ENCODE data around the gene PRRX1.

PRRX1 gene

DNA sequence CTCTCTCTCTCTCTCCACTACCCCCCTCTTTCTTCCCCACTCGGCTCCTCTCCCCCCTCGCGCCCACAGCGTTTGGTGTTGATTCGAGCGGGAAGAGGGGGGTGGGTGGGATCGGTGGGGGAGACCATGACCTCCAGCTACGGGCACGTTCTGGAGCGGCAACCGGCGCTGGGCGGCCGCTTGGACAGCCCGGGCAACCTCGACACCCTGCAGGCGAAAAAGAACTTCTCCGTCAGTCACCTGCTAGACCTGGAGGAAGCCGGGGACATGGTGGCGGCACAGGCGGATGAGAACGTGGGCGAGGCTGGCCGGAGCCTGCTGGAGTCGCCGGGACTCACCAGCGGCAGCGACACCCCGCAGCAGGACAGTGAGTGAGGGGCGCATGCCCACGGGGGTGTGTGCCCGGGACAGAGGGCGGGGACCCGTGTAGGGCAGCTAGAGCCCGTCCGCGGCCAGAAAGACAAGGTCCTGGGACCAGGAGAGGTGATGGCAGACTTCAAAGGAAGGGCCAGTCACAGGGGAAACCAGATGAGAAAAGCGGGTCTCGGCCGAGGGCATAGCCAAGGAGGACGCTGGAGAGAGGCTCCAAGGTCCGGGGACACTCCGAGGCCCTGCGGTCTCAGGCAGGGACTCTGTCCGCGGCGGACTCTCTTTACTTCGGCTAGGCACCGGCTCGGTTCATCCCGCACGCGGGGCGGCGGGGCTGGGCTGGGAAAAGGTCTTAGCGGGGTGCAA is at the start of gene PRRX1:
PRRX1 (plus strand) TSS at position 39 of the 735 bp plus-strand sequence; CDS start at position 127, 88 bp downstream.
- DNase-seq (ENCODE audit: low spot score) = no peak

- no peak for DNase-seq (ENCODE audit: low spot score)
Measured at GRCh38 chr1:170617591-170618330, 46.2 kb upstream of the PRRX1 start.

- DNase-seq (ENCODE audit: low spot score) = no peak
Measured at GRCh38 chr1:170618421-170618820, 45.5 kb upstream of the PRRX1 start.

- DNase-seq (ENCODE audit: low spot score) = no peak
Measured at GRCh38 chr1:170619241-170620028, 44.5 kb upstream of the PRRX1 start.

DNA sequence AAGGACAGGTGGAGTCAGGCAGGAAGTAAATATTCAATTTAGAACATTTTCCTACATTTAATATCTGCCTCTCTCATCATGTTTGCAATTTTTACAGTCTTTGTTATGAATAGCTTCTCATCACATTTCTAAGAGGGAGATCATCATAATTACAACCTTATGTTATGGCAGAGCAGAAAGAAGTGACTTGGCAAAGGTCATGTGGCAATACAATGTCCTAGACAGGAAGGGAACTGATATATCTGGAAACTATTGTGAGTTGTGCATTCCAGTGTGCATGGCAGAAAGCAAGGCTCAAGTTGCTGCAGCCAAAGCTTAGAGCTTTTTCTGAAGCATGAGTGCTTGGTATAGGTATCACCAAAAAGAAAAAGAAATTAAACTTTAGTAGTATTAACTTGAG is 43.8 kb upstream of the PRRX1 start:
- no peak for DNase-seq (ENCODE audit: low spot score)

GRCh38 chr1:170623171-170623570 is 40.8 kb upstream of the PRRX1 start:
- no peak for DNase-seq (ENCODE audit: low spot score)

- DNase-seq (ENCODE audit: low spot score) = no peak
Measured at GRCh38 chr1:170624146-170624545, 39.8 kb upstream of the PRRX1 start.

- no peak for DNase-seq (ENCODE audit: low spot score)
Measured at GRCh38 chr1:170630977-170631376, 33.0 kb upstream of the PRRX1 start.

DNA sequence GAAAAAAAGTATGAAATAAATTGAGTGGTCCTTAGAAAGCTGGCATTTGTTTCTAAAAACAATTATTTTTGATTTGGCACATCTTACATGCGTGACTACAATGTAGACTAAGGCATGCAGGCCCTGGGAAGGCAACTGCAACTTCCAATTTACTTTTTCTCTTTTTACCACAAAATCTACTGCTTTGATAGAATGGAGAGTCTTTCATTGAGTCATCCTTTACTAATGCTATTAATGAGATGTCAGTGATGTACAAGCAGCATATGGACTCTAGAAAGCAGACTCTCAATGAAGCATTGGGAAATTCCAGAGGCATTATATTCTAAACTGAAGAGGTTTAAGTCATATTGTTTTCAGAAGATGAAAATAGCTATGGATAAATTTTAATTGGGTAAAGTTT is 29.6 kb upstream of the PRRX1 start:
- no peak for DNase-seq (ENCODE audit: low spot score)

DNA sequence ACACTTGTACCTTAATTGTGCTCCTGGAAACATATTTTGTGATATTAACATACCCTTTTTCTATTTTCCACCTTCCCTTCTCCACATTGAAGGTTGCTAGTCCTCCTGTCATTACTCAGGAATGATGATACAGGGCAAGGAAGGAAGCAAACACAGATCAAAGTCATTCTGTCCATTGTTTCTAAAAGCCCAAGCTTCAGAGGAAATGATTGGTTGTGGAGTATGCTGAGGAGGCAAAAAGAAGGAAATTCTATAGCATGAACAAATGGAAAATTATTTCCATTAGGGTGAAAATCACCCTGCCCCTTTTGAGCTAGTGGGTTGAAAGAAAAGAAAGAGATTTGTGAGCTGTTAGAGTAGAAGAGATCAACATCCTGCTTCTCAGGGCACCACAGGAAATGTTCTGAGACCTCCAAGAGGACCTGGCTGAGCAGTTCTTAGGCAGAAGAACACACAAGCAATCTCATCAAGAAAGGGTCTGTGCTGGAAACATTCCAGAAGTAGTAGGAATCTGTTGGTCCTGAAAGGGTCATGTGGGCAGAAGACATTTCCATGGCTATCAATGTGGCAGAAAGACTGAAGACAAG is 29.0 kb upstream of the PRRX1 start:
- DNase-seq (ENCODE audit: low spot score) = no peak

- no peak for DNase-seq (ENCODE audit: low spot score)
Measured at GRCh38 chr1:170640581-170640980, 23.4 kb upstream of the PRRX1 start.

GRCh38 chr1:170657275-170657853 is 6.6 kb upstream of the PRRX1 start:
- no peak for DNase-seq (ENCODE audit: low spot score)

DNA sequence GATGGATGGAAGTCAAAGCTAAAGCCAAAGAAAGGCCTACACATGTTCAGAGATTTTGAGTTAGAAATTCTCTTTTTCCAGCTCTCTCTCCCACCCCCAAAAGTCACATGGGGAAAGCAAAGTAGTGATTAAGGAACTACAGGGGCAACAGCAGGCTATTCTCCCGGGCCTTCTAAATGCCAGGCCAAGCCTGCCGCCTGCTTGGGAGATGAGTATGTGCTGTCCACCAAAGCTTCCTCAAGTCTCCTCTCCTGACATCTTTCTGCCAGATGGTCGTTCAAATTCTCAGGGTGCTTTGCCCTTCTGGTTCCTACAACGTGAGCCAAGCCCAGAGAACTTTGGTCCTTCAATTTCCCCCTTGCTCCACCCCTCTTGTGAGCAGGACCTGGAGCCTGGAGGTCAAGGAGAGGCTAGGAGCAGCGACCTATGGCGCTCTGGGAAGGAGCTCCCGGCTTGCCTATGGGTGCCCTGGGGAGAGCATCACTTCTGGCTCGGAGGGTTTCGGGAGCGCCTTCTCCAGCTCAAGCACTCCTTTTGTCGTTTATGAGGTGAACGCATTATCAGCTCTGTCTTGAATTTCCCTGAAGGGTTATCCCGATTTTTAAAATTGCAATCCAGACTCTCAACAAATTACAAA is 4.4 kb upstream of the PRRX1 start:
- no peak for DNase-seq (ENCODE audit: low spot score)

- no peak for DNase-seq (ENCODE audit: low spot score)
Measured at GRCh38 chr1:170660281-170660713, 3.6 kb upstream of the PRRX1 start.

DNA sequence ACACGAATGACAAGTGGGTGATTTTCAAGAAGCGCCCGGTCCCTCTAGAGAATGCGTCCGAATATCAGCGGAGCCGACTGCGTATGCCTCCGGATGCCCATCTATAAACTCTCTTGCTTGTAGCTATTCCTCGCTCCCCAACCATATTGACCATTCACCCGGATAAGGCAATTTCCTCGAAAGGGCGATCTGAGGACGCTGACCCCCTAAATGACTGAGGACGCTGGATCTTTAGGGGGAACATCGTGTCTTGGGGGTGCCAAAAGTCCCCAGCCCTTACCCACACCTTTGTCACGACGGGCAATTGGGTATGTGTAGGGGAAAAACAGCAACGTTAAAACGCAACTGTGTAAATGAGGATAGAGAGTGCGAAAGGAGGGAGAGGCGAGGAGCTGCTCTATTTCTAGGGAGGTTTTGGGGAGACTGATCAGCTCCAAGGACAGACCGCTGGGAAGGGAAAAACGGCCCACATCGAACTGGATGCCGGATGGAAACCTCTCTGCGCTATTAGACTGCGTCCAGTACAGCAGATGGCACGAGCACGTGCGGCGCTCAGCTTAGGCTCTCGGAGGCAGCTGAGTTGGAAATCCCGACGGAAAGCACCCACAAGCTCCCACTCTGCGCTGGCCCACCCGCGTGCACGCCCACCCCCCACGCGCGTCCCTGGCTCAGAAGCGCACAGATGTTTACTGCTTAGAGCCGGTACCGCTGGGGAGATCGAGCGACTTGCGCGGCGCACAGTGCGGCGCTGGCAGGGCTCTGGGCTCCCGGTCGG is 2.9 kb upstream of the PRRX1 start:
- no peak for DNase-seq (ENCODE audit: low spot score)

DNA sequence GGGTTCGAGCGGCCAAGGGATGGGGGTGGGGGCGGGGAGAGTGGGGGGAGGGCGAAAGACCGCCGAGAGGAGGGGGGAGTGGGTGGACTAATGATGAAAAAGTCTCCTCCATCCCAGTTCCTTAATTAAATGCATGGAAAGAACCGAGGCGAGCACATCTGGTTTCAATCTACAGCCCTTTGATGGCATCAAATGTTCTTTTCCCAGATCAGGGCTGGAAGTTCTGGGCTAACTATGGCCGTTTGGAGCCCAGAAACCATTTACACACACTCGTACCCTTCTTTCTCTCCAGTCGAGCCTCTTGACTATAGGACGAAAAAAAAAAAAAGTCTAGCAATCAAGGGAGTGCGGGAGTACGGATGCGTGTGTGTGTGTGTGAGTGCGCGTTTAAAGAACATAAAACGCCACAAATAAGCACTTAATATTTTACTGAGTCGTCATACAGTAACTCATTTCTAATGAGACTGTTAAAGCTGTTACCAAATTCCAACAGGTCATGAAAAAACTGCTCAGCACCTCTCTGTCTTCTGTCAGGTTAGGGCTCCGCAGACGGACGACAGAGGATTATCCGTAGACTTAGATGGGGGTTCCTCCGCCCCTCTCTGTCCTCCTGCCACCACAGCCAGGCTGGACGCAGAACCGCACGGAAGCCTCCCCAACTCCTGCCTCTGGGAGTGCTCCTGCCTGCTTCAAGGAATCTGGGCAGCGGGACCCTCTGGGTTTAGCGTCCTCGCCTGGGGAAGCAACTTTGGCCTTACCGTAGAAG is 2.1 kb upstream of the PRRX1 start:
- DNase-seq (ENCODE audit: low spot score) = no peak

- DNase-seq (ENCODE audit: low spot score) = no peak
Measured at GRCh38 chr1:170662561-170663403, 1.1 kb upstream of the PRRX1 start.

DNA sequence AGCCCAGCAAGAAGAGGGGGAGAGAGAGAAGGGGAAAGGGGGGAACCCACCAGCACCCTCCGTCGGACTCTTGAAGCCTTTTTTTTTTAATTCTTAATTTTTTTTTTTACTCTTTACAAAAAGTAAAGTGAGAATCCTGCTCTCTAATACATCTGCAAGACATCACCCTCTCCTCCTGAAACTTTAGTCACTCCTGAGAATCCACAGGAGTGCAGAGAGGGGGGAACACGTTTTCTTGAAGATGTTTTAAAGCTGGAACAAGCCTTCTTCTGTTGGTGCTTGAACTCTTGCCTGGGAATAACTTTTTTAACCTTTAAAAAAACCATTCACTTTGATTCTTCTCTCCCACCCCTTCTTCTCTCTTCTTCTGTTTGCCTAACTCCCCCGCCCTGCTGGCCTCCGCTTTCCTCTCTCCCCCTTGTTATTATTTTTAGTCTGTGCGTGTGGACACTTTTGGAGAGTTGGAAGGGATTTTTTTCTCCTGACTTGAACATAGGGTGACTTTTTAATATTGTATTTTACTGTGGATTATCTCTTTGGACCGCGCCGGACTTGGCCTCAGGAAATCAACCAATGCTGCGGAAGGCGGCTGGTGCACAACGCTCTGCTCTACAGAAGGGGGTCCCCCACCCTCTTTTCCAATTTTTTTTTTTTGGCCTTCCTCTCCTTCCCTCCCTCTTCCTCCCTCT is 383 bp upstream of the PRRX1 start:
- no peak for DNase-seq (ENCODE audit: low spot score)
